ENCODE measurements around the gene STON1.
"Not testable (repeated sequence)": the region's sequence is repeated elsewhere in the genome, so short reads cannot be mapped to it uniquely, and the experiment has no call there.

GRCh38 chr2:48555071-48555470, 25.1 kb downstream of the STON1 start:
- not testable (repeated sequence) for TF ChIP-seq POLR2AphosphoS5, POLR2A (IDR thresholded peaks at IDR 0.05)

All from transverse colon (tissue), 3 donors.